GM19452 (cell line): Measurements from ENCODE around the gene UPF3A.
"Not testable (repeated sequence)": the region's sequence is repeated elsewhere in the genome, so short reads cannot be mapped to it uniquely, and the experiment has no call there.

Experiments used
- ATAC-seq: cut with Tn5 transposase; IDR thresholded peaks from one replicate; pipeline ENCODE4 v1.9.1; 2021; ENCODE audit not compliant: unreplicated experiment

The UPF3A gene

GRCh38 chr13:114328595-114328994 is 47.2 kb downstream of the UPF3A start:
- ATAC-seq, result no peak

- ATAC-seq, result no peak
Observed at GRCh38 chr13:114330086-114330485, 48.7 kb downstream of the UPF3A start.

GRCh38 chr13:114333881-114334280 is 52.5 kb downstream of the UPF3A start:
- ATAC-seq, result not testable (repeated sequence)

GRCh38 chr13:114334305-114335053 is 53.1 kb downstream of the UPF3A start:
- ATAC-seq, result no peak

GRCh38 chr13:114336457-114336856 is 55.1 kb downstream of the UPF3A start:
- ATAC-seq, result not testable (repeated sequence)

- ATAC-seq, result no peak
Observed at GRCh38 chr13:114338959-114339358, 57.6 kb downstream of the UPF3A start.

- ATAC-seq, result no peak
Observed at GRCh38 chr13:114339857-114340534, 58.6 kb downstream of the UPF3A start.

GRCh38 chr13:114341003-114341777 is 59.8 kb downstream of the UPF3A start:
- no peak for ATAC-seq

- not testable (repeated sequence) for ATAC-seq
Observed at GRCh38 chr13:114347256-114347655, 65.9 kb downstream of the UPF3A start.

- not testable (repeated sequence) for ATAC-seq
Observed at GRCh38 chr13:114352763-114353162, 71.4 kb downstream of the UPF3A start.

- not testable (repeated sequence) for ATAC-seq
Observed at GRCh38 chr13:114353382-114353781, 72.0 kb downstream of the UPF3A start.
